Ascending aorta (tissue), 2 donors: ENCODE measurements around the gene PDIK1L. TPM values are rescaled to one million over a fixed set of nuclear protein-coding genes. Genes with fewer than 3 reads are reported as not detected.
"Not testable (repeated sequence)": the region's sequence is repeated elsewhere in the genome, so short reads cannot be mapped to it uniquely, and the experiment has no call there.

Source experiments
- DNase-seq, 2 donors: peaks; one replicate each; pipeline ENCODE4 v3.0.0-alpha.2; 2019; ENCODE audit warnings: low spot score in 2 of 2
- H3K27ac ChIP-seq, 2 donors: fragments of 200-600 bp; sonication (generic); one replicate each; pipeline ENCODE4 v1.5.1; 2016 to 2017; ENCODE audit warnings: mild to moderate bottlenecking in 1 of 2
- H3K27me3 ChIP-seq: fragments of 200-600 bp; sonication (generic); one replicate; pipeline ENCODE4 v1.5.1; 2017
- H3K36me3 ChIP-seq, 2 donors: fragments of 200-600 bp; sonication (generic); one replicate each; pipeline ENCODE4 v1.5.1; 2016
- H3K4me1 ChIP-seq, 2 donors: fragments of 200-600 bp; sonication (generic); one replicate each; pipeline ENCODE4 v1.5.1; 2016 to 2017; ENCODE audit warnings: mild to moderate bottlenecking in 1 of 2
- H3K4me3 ChIP-seq, 2 donors: fragments of 200-600 bp; sonication (generic); one replicate each; pipeline ENCODE4 v1.5.1; 2016 to 2017; ENCODE audit warnings: mild to moderate bottlenecking in 1 of 2
- H3K9me3 ChIP-seq, 2 donors: fragments of 200-600 bp; sonication (generic); one replicate each; pipeline ENCODE4 v1.5.1; 2016
- intact Hi-C: fragments of 100-400 bp; cut with DNase I; formaldehyde crosslinking; loops from one replicate; pipeline ENCODE4 v1.15.1; 2023
- total RNA-seq: library from RNA; depleted of rRNA; stranded (reverse); fragments of >200 nt; gene quantifications from one replicate; pipeline ENCODE4 v1.1.0, GENCODE V29; 2016
- TF ChIP-seq, protein P1 (sequence below), 3 experiments: fragments of 200-600 bp in 2 of 3; fragments of 450-650 bp in 1 of 3; sonication (generic) in 2 of 3; IDR thresholded peaks; one replicate each; pipeline ENCODE4 v1.5.1; 2016 to 2019; ENCODE audit warnings: antibody characterized with exemption in 3 of 3, mild to moderate bottlenecking in 1 of 3, moderate library complexity in 1 of 3

PDIK1L gene
- total RNA-seq, 1 donor from 2014 or later: 4.0 TPM

DNA sequence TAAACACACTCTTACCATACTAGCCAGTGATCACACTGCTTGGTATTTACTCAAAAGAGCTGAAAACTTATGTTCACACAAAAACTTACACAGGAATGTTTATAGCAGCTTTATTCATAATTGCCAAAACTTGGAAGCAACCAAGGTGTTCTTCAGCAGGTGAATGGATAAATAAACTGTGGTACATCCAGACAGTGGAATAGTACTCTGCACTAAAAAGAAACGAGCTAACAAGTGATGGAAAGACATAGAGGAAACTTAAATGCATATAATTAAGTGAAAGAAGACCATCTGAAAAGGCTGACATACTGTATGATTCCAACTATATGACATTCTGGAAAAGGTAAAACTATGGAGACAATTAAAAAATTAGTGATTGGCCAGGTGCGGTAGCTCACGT, 20.7 kb upstream of the PDIK1L start:
- Histone ChIP-seq H3K27ac (no peak overlapping the region), H3K27me3 (no peaks in the 10 kb centered on the region), H3K4me1 (no peaks in the 10 kb centered on the region), H3K4me3 (no peak overlapping the region), H3K9me3 (no peaks in the 10 kb centered on the region), H3K36me3 (no peaks in the 10 kb centered on the region)
- intact Hi-C loops: no loop called here
- no peak for DNase-seq
- TF ChIP-seq, protein P1, sequence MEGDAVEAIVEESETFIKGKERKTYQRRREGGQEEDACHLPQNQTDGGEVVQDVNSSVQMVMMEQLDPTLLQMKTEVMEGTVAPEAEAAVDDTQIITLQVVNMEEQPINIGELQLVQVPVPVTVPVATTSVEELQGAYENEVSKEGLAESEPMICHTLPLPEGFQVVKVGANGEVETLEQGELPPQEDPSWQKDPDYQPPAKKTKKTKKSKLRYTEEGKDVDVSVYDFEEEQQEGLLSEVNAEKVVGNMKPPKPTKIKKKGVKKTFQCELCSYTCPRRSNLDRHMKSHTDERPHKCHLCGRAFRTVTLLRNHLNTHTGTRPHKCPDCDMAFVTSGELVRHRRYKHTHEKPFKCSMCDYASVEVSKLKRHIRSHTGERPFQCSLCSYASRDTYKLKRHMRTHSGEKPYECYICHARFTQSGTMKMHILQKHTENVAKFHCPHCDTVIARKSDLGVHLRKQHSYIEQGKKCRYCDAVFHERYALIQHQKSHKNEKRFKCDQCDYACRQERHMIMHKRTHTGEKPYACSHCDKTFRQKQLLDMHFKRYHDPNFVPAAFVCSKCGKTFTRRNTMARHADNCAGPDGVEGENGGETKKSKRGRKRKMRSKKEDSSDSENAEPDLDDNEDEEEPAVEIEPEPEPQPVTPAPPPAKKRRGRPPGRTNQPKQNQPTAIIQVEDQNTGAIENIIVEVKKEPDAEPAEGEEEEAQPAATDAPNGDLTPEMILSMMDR (IDR thresholded peaks at IDR 0.05): no peak

DNA sequence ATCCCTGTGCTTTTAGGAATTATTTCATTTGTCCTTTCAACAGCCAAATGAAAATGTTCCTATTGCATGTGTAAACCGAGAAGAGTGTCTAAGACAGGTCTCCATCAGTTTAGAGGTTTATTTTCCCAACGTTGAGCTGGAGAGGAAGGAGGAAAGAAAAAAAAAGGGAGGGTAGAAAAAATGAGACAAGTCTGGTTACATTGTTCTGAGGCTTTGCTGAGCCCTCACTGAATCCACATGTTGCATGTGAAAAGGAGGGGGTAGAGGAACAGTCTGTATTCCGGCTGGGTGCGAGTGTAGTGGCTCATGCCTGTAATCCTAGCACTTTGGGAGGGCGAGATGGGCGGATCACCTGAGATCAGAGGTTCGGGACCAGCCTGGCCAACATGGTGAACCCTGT, 19.2 kb upstream of the PDIK1L start:
- Histone ChIP-seq H3K27me3 (no peaks in the 10 kb centered on the region), H3K36me3 (no peaks in the 10 kb centered on the region), H3K27ac (no peak overlapping the region), H3K9me3 (no peaks in the 10 kb centered on the region), H3K4me3 (no peak overlapping the region), H3K4me1 (no peaks in the 10 kb centered on the region)
- no peak for DNase-seq
- TF ChIP-seq, protein P1 (IDR thresholded peaks at IDR 0.05): no peak
- intact Hi-C loops: no loop called here

DNA sequence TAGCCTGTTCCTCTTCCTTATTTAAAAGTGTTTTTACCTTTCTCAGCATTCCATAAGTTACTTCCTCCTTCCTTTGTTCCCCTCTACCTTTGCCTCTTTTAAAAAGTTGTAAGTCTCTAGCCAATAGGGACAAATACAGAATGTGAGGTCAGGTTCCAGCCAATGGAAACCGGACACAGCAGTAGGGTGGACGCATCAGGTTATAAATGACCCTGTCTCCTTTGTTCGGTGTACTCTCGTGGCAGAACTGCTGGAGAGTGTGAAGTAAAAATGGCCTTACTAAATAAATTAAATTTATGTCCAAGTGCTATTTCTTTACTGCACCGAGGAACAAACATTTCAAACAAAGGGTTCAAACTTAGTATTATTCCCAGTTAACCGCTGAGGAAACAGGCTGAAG, 18.1 kb upstream of the PDIK1L start:
- DNase-seq, H3K4me3 ChIP-seq, H3K36me3 ChIP-seq, H3K27me3 ChIP-seq, H3K4me1 ChIP-seq, intact Hi-C loops, H3K9me3 ChIP-seq, H3K27ac ChIP-seq: not testable (repeated sequence)

DNA sequence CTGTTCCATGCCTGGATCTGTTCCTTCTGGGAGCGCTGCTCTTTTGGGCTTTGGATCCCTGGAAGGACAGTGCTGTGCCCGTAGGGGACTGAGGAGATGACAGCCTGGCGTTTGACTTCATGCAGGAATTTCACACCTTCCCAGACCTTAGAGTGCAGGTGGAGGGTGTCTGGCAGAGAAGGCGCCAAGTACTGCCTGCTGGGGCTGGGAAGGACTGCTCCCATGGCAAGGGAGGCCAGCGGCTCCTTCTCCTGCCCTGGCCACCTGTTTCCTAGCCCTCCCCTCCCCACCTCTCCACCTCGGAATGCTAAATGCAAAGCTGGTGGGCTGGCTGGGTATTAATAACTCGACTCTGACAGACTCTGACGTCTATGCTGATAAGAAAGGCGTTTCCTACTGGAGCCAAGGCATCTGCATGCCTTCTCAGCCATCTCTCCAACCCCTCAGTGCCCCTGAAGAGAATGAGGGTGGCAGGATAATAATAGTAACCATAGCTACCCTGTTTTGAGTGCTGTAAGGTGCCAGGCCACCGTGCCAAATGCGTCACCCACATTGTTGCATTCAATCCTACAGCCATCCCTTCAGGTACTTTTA, 17.5 kb upstream of the PDIK1L start:
- no peak for DNase-seq
- H3K9me3 ChIP-seq: no peaks in the 10 kb centered on the region
- TF ChIP-seq, protein P1 (IDR thresholded peaks at IDR 0.05): no peak
- intact Hi-C loops: no loop called here
- H3K27me3 ChIP-seq: no peaks in the 10 kb centered on the region
- no peaks in the 10 kb centered on the region for H3K4me1 ChIP-seq
- H3K27ac ChIP-seq: no peak overlapping the region
- no peaks in the 10 kb centered on the region for H3K36me3 ChIP-seq
- H3K4me3 ChIP-seq: no peak overlapping the region

DNA sequence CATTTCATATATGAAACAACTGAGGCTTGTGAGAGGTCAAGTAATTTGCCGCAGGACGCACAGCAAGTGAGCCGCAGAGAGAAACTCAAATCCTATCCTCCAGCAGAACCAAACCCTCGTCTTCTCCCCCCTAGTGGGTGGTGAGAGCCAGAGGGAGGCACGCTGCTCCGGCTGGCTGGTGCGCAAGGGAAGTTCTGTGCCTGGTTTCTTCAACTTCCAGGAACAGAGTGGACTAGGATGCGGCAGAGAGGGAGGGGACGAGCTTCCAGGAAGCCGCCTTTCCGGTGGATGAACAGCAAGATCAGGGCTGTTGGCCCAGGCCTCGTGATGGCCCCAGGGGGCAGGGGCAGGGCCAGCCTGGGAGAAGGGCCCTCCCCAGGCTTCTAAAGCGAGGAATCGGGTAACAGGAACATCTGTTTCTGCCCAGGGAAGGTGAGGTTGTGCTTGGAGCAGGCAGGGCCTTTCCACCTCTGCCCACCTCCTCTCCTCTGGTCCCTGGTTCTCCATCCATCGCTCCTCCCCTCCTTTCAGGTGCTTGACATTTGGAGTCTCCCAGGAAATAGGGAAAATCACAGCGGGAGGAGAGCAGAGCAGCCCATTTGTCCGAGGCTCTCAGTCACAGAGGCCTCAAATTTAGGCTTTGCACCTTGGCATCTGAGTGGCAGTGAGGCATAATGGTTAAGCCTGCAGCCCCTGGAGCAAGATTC, 16.8 kb upstream of the PDIK1L start:
- Histone ChIP-seq H3K4me1 (no peaks in the 10 kb centered on the region), H3K27ac (no peak overlapping the region), H3K27me3 (no peaks in the 10 kb centered on the region), H3K4me3 (no peak overlapping the region), H3K36me3 (no peaks in the 10 kb centered on the region), H3K9me3 (no peaks in the 10 kb centered on the region)
- DNase-seq: no peak
- intact Hi-C loops: no loop called here
- TF ChIP-seq, protein P1 (IDR thresholded peaks at IDR 0.05): no peak

DNA sequence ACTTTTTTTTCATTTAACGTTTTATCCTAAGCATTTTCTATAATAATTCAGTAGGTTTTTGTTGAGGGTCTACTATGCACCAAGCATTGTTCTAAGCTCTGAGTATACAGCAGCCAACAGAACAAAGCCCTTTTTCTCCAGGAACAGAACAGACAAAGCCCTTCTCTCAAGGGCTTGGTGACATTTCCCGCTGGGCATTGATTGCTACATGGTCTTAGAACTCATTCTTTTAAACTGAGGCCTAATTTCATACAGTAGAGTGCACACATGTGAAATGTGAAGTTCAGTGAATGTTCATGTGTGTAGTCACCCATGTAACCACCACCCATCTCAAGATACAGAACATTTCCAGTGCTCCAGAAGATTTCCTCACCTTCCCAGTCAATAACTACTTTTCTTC, 15.2 kb upstream of the PDIK1L start:
- Histone ChIP-seq H3K27me3 (no peaks in the 10 kb centered on the region), H3K4me1 (no peaks in the 10 kb centered on the region), H3K9me3 (no peaks in the 10 kb centered on the region), H3K36me3 (no peaks in the 10 kb centered on the region), H3K4me3 (no peak overlapping the region), H3K27ac (no peak overlapping the region)
- TF ChIP-seq, protein P1 (IDR thresholded peaks at IDR 0.05): no peak
- DNase-seq: no peak
- intact Hi-C loops: no loop called here
